GM12892 (cell line): ENCODE data around the gene PDE3A.

Experiments
- POLR2A ChIP-seq: IDR thresholded peaks from 2 replicates; pipeline ENCODE4 v1.6.1; 2011; ENCODE audit warnings: low read depth, low read length, control low read depth
- POLR2AphosphoS5 ChIP-seq: IDR thresholded peaks from 2 replicates; pipeline ENCODE4 v1.6.1; 2011; ENCODE audit warnings: low read depth, low read length, control low read depth

DNA sequence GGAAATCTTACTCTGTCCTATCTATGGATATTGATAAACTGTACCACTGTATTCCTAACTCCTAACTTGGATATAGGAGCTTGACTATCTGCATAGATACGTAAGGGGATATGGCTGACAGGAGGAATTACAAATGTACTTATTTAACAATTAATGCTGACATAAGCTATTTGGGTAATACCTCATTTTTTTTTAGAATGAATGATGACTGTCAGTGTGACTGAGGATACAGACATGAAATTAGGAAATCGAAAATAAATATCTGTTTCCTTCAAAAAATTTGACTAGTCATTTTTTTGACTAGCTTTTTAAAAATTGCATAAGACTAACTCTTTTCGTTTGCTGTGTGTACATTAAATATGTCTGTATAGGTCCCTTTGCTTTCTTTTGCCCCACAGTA lies 74.9 kb downstream of the PDE3A start:
- no peak for TF ChIP-seq POLR2A
- no peak for TF ChIP-seq POLR2AphosphoS5
